ENCODE data around the gene PCDHB15.
"Not testable (repeated sequence)": the region's sequence is repeated elsewhere in the genome, so short reads cannot be mapped to it uniquely, and the experiment has no call there.

The PCDHB15 gene

DNA sequence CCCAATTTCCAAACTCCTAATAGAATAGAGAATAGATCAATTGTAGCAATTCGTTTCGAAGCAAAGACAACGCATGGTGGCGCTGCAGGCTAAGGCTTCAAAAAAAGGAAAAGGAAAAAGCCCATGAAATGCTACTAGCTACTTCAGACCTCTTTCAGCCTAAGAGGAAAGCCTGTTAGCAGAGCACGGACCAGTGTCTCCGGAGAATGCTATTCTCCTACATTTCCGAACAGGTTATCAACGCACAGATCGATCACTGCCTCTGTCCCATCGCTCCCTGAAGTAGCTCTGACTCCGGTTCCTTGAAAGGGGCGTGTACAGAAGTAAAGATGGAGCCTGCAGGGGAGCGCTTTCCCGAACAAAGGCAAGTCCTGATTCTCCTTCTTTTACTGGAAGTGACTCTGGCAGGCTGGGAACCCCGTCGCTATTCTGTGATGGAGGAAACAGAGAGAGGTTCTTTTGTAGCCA, at the start of gene PCDHB15:
TSS of gene PCDHB15 (plus strand) at position 146 of the 468 bp plus-strand sequence. CDS start at position 330, 184 bp downstream.
- Histone ChIP-seq H3K27me3 (replicated peaks) (no peaks in the 10 kb centered on the region), H3K27ac (no peak within 1 kb of the TSS), H3K36me3 (replicated peaks) (no peaks in the 10 kb centered on the region), H3K4me3 (ENCODE audit: low read depth, low read length) (no peak within 1 kb of the TSS)
- in situ Hi-C loops (cut with HindIII; ENCODE audit: low pct_ligation_motif_present, low sequenced_read_pairs), result no loop called here
- TF ChIP-seq, protein P1, sequence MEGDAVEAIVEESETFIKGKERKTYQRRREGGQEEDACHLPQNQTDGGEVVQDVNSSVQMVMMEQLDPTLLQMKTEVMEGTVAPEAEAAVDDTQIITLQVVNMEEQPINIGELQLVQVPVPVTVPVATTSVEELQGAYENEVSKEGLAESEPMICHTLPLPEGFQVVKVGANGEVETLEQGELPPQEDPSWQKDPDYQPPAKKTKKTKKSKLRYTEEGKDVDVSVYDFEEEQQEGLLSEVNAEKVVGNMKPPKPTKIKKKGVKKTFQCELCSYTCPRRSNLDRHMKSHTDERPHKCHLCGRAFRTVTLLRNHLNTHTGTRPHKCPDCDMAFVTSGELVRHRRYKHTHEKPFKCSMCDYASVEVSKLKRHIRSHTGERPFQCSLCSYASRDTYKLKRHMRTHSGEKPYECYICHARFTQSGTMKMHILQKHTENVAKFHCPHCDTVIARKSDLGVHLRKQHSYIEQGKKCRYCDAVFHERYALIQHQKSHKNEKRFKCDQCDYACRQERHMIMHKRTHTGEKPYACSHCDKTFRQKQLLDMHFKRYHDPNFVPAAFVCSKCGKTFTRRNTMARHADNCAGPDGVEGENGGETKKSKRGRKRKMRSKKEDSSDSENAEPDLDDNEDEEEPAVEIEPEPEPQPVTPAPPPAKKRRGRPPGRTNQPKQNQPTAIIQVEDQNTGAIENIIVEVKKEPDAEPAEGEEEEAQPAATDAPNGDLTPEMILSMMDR (IDR thresholded peaks at IDR 0.05; ENCODE audit: low read depth, low read length, missing control alignments), result no peak
- DNase-seq, result no peak

DNA sequence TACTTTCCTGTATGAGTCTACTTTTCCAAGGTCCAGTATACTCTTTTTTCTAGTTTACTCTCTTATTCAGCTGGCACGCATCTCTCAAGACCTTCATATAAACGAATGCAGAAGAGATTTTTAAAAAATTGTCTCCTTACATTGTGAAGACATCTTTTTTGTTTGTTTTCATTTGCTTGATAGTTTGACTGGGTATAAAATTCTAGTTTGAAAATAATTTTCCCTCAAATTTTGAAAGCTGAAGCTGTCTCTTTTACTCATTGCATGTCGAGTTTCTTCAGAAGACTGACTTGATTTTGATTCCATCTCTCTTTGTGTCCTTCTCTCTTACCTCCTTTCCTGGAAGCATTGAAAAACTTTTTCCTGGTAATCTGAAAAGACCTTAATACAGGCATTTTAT, 48.8 kb upstream of the PCDHB15 start:
- no peak overlapping the region for H3K4me3 ChIP-seq (ENCODE audit: low read depth, low read length)
- TF ChIP-seq, protein P1 (IDR thresholded peaks at IDR 0.05; ENCODE audit: low read depth, low read length, missing control alignments), result no peak
- no peak overlapping the region for H3K27ac ChIP-seq
- H3K36me3 ChIP-seq (replicated peaks), result no peaks in the 10 kb centered on the region
- in situ Hi-C loops (cut with HindIII; ENCODE audit: low pct_ligation_motif_present, low sequenced_read_pairs), result no loop called here
- H3K27me3 ChIP-seq (replicated peaks), result no peaks in the 10 kb centered on the region
- DNase-seq, result no peak

DNA sequence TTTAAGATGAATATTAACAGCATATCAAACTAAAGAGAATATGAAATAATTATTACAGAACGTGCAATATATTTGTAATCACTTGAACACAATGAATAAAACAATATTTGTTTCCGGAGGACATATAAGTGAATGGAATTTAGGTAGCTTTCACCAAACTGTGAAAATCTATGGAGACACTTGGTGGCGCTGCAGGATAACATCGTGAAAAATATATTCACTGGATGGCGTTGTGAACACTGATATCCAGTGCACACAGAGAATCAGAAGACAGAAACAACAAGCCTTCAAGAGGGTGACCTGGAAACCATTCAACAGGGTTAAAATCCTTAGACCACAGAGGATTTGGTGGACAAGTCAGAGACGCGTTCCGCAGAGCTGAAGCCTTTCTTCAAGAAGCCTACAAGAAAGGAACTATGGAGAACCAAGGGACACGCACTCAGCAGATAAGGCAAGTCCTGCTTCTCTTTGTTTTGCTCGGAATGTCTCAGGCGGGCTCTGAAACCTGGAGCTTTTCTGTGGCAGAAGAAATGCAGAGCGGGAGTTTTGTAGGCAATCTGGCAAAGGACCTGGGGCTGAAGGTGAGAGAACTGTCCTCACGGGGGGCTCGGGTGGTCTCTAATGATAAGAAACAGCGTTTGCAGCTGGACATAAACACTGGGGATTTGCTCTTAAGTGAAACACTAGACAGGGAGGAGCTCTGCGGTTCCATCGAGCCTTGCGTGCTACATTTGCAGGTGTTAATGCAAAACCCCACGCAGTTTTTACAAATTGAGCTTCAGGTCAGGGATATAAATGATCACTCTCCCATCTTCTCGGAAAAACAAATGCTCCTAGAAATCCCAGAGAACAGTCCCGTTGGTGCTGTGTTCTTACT, 45.6 kb upstream of the PCDHB15 start, which contains the start of gene PCDHB11:
TSS of gene PCDHB11 (plus strand) at position 269 of the 877 bp plus-strand sequence. CDS start at position 417, 148 bp downstream.
- no peaks in the 10 kb centered on the region for H3K27me3 ChIP-seq (replicated peaks)
- no peak within 1 kb of the TSS for H3K4me3 ChIP-seq (ENCODE audit: low read depth, low read length)
- TF ChIP-seq, protein P1 (IDR thresholded peaks at IDR 0.05; ENCODE audit: low read depth, low read length, missing control alignments), result no peak
- H3K27ac ChIP-seq, result no peak within 1 kb of the TSS
- no peaks in the 10 kb centered on the region for H3K36me3 ChIP-seq (replicated peaks)
- DNase-seq, result no peak
- in situ Hi-C loops (cut with HindIII; ENCODE audit: low pct_ligation_motif_present, low sequenced_read_pairs), result no loop called here

GRCh38 chr5:141201126-141201525, 44.1 kb upstream of the PCDHB15 start:
- H3K27me3 ChIP-seq (replicated peaks); H3K27ac ChIP-seq; H3K36me3 ChIP-seq (replicated peaks); in situ Hi-C loops (cut with HindIII; ENCODE audit: low pct_ligation_motif_present, low sequenced_read_pairs); DNase-seq; H3K4me3 ChIP-seq (ENCODE audit: low read depth, low read length): not testable (repeated sequence)

GRCh38 chr5:141201646-141202045, 43.5 kb upstream of the PCDHB15 start:
- H3K27me3 ChIP-seq (replicated peaks); H3K36me3 ChIP-seq (replicated peaks); DNase-seq; in situ Hi-C loops (cut with HindIII; ENCODE audit: low pct_ligation_motif_present, low sequenced_read_pairs); H3K4me3 ChIP-seq (ENCODE audit: low read depth, low read length); H3K27ac ChIP-seq: not testable (repeated sequence)

DNA sequence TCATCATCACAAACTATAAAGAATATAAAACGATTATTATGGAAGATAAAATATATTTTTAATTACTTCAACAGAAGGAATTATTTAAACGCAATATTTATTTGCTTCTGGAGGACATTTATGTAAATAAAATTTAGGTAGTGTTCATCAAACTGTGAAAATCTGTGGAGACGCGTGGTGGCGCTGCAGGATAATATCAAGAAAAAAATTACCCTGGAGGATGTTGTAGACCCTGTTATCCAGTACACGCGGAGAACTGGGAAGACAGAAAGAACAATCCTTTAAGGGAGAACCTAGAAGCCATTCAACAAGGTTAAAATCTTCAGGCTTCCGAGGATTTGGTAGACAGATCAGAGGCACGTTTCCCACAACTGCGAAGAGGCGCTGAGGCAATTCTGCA, 36.7 kb upstream of the PCDHB15 start, which contains the start of gene PCDHB12:
TSS of gene PCDHB12 (plus strand) at position 242 of the 400 bp plus-strand sequence. CDS start 189 bp downstream, outside the sequence.
- no peak within 1 kb of the TSS for H3K4me3 ChIP-seq (ENCODE audit: low read depth, low read length)
- TF ChIP-seq, protein P1 (IDR thresholded peaks at IDR 0.05; ENCODE audit: low read depth, low read length, missing control alignments), result no peak
- no peak within 1 kb of the TSS for H3K27ac ChIP-seq
- DNase-seq, result no peak
- H3K36me3 ChIP-seq (replicated peaks), result no peaks in the 10 kb centered on the region
- in situ Hi-C loops (cut with HindIII; ENCODE audit: low pct_ligation_motif_present, low sequenced_read_pairs), result no loop called here
- no peaks in the 10 kb centered on the region for H3K27me3 ChIP-seq (replicated peaks)

DNA sequence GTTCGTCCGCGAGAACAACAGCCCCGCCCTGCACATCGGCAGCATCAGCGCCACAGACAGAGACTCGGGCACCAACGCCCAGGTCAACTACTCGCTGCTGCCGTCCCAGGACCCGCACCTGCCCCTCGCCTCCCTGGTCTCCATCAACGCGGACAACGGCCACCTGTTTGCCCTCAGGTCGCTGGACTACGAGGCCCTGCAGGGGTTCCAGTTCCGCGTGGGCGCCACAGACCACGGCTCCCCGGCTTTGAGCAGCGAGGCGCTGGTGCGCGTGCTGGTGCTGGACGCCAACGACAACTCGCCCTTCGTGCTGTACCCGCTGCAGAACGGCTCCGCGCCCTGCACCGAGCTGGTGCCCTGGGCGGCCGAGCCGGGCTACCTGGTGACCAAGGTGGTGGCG, 34.9 kb upstream of the PCDHB15 start:
- not testable (repeated sequence) for H3K27ac ChIP-seq

DNA sequence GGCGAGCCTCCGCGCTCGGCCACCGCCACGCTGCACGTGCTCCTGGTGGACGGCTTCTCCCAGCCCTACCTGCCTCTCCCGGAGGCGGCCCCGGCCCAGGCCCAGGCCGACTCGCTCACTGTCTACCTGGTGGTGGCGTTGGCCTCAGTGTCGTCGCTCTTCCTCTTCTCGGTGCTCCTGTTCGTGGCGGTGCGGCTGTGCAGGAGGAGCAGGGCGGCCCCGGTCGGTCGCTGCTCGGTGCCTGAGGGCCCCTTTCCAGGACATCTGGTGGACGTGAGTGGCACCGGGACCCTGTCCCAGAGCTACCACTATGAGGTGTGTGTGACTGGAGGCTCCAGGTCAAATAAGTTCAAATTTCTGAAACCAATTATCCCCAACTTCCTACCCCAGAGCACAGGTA, 34.3 kb upstream of the PCDHB15 start:
- H3K4me3 ChIP-seq (ENCODE audit: low read depth, low read length); H3K27me3 ChIP-seq (replicated peaks); DNase-seq; H3K27ac ChIP-seq; H3K36me3 ChIP-seq (replicated peaks); in situ Hi-C loops (cut with HindIII; ENCODE audit: low pct_ligation_motif_present, low sequenced_read_pairs): not testable (repeated sequence)

More for the DNA sequence above, 34.9 kb upstream of the PCDHB15 start:
- H3K4me3 ChIP-seq (ENCODE audit: low read depth, low read length); H3K36me3 ChIP-seq (replicated peaks); H3K27me3 ChIP-seq (replicated peaks); DNase-seq; in situ Hi-C loops (cut with HindIII; ENCODE audit: low pct_ligation_motif_present, low sequenced_read_pairs): not testable (repeated sequence)
